NCI-H1436 (cell line): ENCODE results near the gene FTCDNL1.

ENCODE experiments used
- DNase-seq: peaks from one replicate; lab custom pipeline; 2025; lab: John Stamatoyannopoulos, UW

Gene FTCDNL1

DNA sequence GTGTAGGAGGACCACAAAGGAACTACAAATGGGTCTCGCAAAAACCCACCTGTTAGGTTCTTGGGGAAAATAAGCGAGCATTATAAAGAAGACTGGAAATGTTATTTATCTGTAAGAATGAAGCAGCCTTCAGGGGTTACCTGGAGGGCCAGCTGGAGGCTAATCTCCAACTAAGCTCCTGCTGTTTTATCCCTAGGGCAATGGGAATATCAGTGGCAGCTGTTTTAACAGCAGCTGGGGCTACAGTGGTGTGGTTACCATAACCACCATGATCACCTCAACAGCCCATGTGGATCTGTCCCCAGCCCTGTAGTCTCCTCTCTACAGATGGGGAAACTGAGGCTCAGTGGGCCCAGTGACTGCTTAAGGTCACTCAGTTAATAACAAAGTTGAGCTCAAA is 108.1 kb downstream of the FTCDNL1 start:
- DNase-seq: no peak

- no peak for DNase-seq
These were observed 110.9 kb downstream of the FTCDNL1 start for GRCh38 chr2:199740111-199740428.

GRCh38 chr2:199739413-199740110 is 111.4 kb downstream of the FTCDNL1 start:
- DNase-seq: peak; percentile 14

DNA sequence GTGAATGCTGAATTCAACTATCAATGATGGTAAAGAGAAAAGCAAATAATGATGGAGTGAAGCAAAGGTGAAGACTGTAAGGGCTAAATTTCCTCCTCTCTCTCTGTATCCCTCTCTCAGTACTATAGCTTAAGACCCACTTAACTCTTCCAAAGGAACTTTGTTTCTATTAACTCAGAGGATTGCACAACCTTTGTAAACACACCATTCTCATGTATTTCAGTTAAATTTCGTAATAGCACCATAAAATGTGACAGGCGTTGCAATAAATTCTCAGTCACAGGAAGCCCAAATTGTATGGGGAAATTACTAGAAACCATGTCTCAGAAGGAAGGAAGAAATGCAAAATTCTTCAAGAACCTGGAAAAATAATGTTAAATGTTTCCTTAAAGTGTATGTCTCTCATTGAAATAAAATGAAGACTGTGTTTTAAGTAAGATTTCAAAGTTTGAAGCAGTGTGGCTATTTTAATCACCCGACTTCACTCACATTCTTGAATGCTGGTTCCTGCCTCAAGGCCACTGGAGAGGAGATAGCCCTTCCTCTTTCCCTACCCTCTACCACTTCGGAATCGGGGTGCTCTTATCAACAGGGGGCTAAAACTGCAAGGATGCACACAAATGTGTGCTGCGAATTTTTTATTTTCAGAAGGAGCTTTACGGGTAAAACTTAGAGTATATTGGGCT is 112.1 kb downstream of the FTCDNL1 start:
- no peak for DNase-seq

GRCh38 chr2:199734651-199735050 is 116.3 kb downstream of the FTCDNL1 start:
- no peak for DNase-seq

- no peak for DNase-seq
These were observed 117.0 kb downstream of the FTCDNL1 start for GRCh38 chr2:199734011-199734410.

DNA sequence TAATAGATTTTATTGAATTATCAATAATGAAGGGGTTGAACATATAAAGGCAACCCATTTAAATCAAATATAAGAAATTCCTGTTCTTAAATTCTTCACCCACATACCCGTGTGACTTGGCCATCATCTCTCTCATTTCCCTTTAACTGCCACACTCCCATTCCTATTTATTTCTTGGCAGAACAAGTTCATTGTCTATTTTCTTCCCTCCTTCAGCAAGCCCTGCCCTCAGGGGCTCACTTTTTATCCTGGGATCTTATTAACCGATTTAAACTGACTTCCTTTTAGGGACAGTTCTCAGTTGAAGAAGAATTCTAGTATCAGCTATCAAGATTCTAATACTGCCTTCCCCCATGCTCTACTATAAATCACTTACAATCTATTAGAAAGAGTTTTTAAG is 123.2 kb downstream of the FTCDNL1 start:
- DNase-seq: no peak

- no peak for DNase-seq
These were observed 123.7 kb downstream of the FTCDNL1 start for GRCh38 chr2:199727306-199727705.

DNA sequence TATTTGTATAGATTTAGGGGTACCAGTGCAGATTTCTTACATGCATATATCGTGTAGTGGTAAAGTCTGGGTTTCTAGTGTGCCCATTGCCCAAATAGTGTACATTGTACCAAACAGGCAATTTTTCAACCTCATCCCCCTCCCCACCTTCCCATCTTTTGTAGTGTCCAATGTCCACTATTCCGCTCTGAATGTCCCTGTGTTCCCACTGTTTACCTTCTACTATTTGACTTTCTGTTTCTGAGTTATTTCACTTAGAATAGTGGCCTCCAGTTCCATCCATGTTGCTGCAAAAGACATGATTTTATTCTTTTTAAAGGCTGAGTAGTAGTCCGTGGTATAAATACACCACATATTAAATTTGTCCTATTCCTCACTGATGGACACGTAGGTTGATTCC is 132.9 kb downstream of the FTCDNL1 start:
- no peak for DNase-seq

GRCh38 chr2:199717587-199717907 is 133.4 kb downstream of the FTCDNL1 start:
- no peak for DNase-seq

GRCh38 chr2:199716807-199717586 is 134.0 kb downstream of the FTCDNL1 start:
- DNase-seq: no peak

- DNase-seq: no peak
These were observed 137.2 kb downstream of the FTCDNL1 start for GRCh38 chr2:199713746-199714145.

DNA sequence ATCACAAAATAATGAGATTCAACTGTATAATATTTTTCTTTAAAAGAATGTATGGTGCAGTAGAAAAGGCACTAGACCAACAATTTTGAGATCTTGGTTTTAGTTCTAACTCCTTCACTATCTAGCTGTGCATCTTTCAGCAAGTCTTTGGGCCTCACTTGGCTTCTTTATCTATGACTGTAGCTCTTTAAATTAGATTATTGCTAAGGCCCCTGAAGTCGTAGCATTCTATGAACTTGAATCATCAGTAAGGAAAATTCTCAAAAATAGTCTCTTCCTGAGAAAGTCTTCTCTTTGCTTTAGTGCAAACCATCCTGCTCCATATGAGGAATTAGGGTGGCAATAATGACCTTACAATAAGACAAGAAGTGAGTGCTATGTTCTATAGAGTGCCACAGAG is 140.4 kb downstream of the FTCDNL1 start:
- no peak for DNase-seq
